Suprapubic skin (tissue), 4 donors: ENCODE results near the gene MUTYH. TPM values are rescaled to one million over a fixed set of nuclear protein-coding genes. Genes with fewer than 3 reads are reported as not detected.
"Not testable (repeated sequence)": the region's sequence is repeated elsewhere in the genome, so short reads cannot be mapped to it uniquely, and the experiment has no call there.

Source experiments
- DNase-seq, 2 donors: peaks; one replicate each; pipeline ENCODE4 v3.0.0-alpha.2; 2019; ENCODE audit warnings: low spot score in 2 of 2
- H3K27ac ChIP-seq: fragments of 200-600 bp; sonication (generic); one replicate; pipeline ENCODE4 v1.5.1; 2019
- H3K27me3 ChIP-seq: fragments of 200-600 bp; sonication (generic); one replicate; pipeline ENCODE4 v1.5.1; 2019
- H3K36me3 ChIP-seq: fragments of 200-600 bp; sonication (generic); one replicate; pipeline ENCODE4 v1.5.1; 2019
- H3K4me1 ChIP-seq: fragments of 200-600 bp; sonication (generic); one replicate; pipeline ENCODE4 v1.5.1; 2019
- H3K4me3 ChIP-seq: fragments of 200-600 bp; sonication (generic); one replicate; pipeline ENCODE4 v1.5.1; 2019; ENCODE audit warnings: mild to moderate bottlenecking
- H3K9me3 ChIP-seq: fragments of 200-600 bp; sonication (generic); one replicate; pipeline ENCODE4 v1.5.1; 2019
- EP300 ChIP-seq: sonication (generic); formaldehyde crosslinking; IDR thresholded peaks from one replicate; pipeline ENCODE4 v1.6.1; 2017; ENCODE audit warnings: antibody characterized with exemption
- POLR2A ChIP-seq, 2 donors: fragments of 450-650 bp; IDR thresholded peaks; one replicate each; pipeline ENCODE4 v1.6.1; 2017; ENCODE audit warnings: antibody characterized with exemption in 2 of 2, mild to moderate bottlenecking in 2 of 2, moderate library complexity in 2 of 2
- POLR2AphosphoS5 ChIP-seq, 3 donors: sonication (generic); formaldehyde crosslinking; IDR thresholded peaks; one replicate each; pipeline ENCODE4 v1.6.1; 2017; ENCODE audit warnings: antibody characterized with exemption in 3 of 3
- WGBS: methylation state at CpG from one replicate; pipeline ENCODE4 v1.1.5; 2018; 5-methylcytosine and 5-hydroxymethylcytosine counted together
- total RNA-seq, 4 donors: library from RNA; depleted of rRNA; stranded (reverse); fragments of >200 nt; gene quantifications; one replicate each; pipeline ENCODE4 v1.1.0, GENCODE V29; 2016
- TF ChIP-seq, protein P1 (sequence below), 2 donors: fragments of 200-600 bp in 1 of 2; fragments of 450-650 bp in 1 of 2; sonication (generic) in 1 of 2; IDR thresholded peaks; one replicate each; pipeline ENCODE4 v1.5.1; 2016 to 2019; ENCODE audit warnings: antibody characterized with exemption in 2 of 2, mild to moderate bottlenecking in 1 of 2, moderate library complexity in 1 of 2

MUTYH gene
- total RNA-seq, 4 donors from 2014 or later: 22.1 to 38.2 (median 30.7) TPM

DNA sequence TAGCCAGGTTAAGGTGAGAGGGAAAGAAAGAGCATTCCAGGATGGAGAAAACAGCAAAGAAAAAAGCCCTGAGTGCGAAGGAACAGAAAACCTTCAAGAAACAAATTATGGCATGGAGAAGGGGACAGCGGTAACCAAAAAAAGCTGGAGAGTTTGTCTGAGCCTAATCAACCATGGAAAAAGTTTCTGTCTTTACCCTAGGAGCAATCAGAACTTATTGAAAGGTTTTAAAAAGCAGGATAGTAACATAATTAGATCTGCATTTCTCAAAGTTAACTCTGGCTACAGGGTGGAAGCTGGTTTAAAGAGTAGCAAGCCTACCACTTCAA lies 39.6 kb downstream of the MUTYH start:
- no peak overlapping the region for H3K27ac ChIP-seq
- no peaks in the 10 kb centered on the region for H3K27me3 ChIP-seq
- DNase-seq: no peak
- peaks cover 15% of the 10 kb centered on the region for H3K4me1 ChIP-seq
- no peaks in the 10 kb centered on the region for H3K9me3 ChIP-seq
- no peak overlapping the region for H3K4me3 ChIP-seq
- TF ChIP-seq EP300 (no peak), POLR2A (IDR thresholded peaks at IDR 0.05) (no peak), POLR2AphosphoS5 (IDR thresholded peaks at IDR 0.05) (no peak)
- TF ChIP-seq, protein P1, sequence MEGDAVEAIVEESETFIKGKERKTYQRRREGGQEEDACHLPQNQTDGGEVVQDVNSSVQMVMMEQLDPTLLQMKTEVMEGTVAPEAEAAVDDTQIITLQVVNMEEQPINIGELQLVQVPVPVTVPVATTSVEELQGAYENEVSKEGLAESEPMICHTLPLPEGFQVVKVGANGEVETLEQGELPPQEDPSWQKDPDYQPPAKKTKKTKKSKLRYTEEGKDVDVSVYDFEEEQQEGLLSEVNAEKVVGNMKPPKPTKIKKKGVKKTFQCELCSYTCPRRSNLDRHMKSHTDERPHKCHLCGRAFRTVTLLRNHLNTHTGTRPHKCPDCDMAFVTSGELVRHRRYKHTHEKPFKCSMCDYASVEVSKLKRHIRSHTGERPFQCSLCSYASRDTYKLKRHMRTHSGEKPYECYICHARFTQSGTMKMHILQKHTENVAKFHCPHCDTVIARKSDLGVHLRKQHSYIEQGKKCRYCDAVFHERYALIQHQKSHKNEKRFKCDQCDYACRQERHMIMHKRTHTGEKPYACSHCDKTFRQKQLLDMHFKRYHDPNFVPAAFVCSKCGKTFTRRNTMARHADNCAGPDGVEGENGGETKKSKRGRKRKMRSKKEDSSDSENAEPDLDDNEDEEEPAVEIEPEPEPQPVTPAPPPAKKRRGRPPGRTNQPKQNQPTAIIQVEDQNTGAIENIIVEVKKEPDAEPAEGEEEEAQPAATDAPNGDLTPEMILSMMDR (IDR thresholded peaks at IDR 0.05): no peak
- 73% methylated on average over 2 of the region's 2 CpGs for WGBS
- H3K36me3 ChIP-seq: no peaks in the 10 kb centered on the region

DNA sequence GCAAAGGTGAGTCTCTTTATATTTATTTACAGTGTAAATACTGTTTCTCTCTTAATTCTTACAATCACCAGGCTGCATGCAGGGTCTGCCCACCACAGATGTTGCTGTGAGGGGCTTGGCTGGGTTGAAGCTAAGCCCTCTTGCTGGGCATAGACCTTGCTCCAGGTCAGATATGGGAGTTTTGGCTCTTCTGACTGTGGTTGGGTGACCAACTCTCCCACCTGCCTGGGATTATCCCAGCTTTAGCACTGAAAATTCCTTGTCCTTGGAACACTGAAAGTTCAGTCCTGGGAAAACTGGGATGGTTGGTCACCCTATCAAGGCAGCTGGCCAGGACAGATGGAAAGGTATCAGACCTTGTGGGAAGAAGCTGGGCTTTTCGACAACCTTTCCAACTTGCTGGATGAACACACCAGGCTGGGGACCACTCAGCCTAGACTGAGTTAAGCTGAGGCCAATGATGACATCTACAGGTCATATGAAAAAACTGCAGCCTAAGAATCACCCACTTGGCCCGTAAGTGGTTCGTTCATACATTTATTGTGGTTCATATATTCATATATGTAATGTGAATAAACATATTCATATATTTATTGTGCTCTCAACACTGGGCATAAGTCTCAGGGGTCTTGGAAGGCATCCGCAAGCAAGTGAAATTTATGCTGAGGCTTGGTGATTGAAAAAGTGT lies 40.1 kb downstream of the MUTYH start:
- no peaks in the 10 kb centered on the region for H3K9me3 ChIP-seq
- no peak for DNase-seq
- TF ChIP-seq POLR2AphosphoS5 (IDR thresholded peaks at IDR 0.05) (no peak), POLR2A (IDR thresholded peaks at IDR 0.05) (no peak), EP300 (no peak)
- TF ChIP-seq, protein P1 (IDR thresholded peaks at IDR 0.05): peak; percentile 40 to 65
- H3K27ac ChIP-seq: no peak overlapping the region
- no peak overlapping the region for H3K4me3 ChIP-seq
- H3K36me3 ChIP-seq: no peaks in the 10 kb centered on the region
- WGBS: 8% methylated on average over 4 of the region's 4 CpGs
- H3K27me3 ChIP-seq: no peaks in the 10 kb centered on the region
- peaks cover 15% of the 10 kb centered on the region for H3K4me1 ChIP-seq

DNA sequence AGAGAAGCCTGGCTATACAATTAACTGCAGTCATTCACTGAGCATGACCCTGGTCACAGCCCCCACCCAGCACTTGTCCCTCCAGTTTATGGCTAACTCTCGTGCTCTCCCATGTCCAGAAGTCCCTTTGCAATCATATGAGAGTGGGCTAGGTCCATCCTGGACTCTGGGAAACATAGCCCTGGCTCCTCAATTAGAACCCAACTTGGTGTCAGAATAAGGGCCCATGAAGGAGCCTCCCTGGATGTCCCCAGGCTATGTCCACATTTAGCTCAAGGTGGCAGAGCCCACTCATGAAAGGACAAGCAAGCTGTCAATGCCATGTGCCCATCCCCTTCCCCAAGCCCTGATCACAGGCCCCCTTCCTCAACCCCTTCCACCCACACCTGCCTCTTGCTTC lies 40.9 kb downstream of the MUTYH start:
- no peaks in the 10 kb centered on the region for H3K9me3 ChIP-seq
- TF ChIP-seq EP300 (no peak), POLR2A (IDR thresholded peaks at IDR 0.05) (no peak), POLR2AphosphoS5 (IDR thresholded peaks at IDR 0.05) (no peak)
- TF ChIP-seq, protein P1 (IDR thresholded peaks at IDR 0.05): no peak

DNA sequence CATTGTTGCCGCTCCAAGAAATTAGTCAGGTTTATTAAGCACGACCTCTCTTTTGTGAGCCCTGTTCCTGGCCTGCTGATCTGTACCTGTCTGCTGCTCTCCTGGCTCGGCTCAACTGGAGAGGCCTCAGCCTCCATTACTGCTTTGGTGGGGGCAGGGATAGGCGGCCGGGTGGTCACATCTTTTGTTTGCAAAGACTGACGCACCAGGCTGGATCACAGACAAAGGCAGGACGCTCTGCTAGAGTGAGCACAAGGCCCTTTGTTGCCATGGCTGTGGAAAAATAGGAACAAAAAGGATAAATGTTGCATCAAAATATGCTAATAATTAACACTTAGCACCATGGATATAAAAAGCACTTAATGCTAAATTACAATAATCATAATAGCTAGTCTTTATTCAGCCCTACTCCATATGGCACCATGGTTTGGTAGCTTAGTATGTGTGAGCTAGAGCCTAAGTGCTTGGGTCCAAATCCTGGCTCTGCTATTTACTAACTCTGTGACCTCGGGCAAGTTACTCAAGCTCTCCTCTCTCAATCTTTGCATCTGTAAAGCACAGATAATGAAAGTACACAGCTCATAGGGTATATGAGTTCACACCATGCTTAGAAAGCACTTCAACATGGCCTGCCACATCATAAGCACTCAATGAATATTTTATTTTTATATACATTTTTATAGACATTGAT lies 42.4 kb downstream of the MUTYH start:
- Histone ChIP-seq H3K36me3 (no peaks in the 10 kb centered on the region), H3K27me3 (no peaks in the 10 kb centered on the region), H3K27ac (no peak overlapping the region), H3K4me1 (peaks cover 1% of the 10 kb centered on the region), H3K4me3 (no peak overlapping the region), H3K9me3 (no peaks in the 10 kb centered on the region)
- TF ChIP-seq, protein P1 (IDR thresholded peaks at IDR 0.05): no peak
- TF ChIP-seq EP300 (no peak), POLR2AphosphoS5 (IDR thresholded peaks at IDR 0.05) (no peak)
- 81% methylated on average over 8 of the region's 8 CpGs for WGBS
- DNase-seq: no peak

More for the DNA sequence above, 40.9 kb downstream of the MUTYH start:
- Histone ChIP-seq H3K4me1 (peaks cover 9% of the 10 kb centered on the region), H3K4me3 (no peak overlapping the region), H3K27me3 (no peaks in the 10 kb centered on the region), H3K36me3 (no peaks in the 10 kb centered on the region), H3K27ac (no peak overlapping the region)
- DNase-seq: no peak
- 91% methylated on average over 1 of the region's 1 CpG for WGBS

DNA sequence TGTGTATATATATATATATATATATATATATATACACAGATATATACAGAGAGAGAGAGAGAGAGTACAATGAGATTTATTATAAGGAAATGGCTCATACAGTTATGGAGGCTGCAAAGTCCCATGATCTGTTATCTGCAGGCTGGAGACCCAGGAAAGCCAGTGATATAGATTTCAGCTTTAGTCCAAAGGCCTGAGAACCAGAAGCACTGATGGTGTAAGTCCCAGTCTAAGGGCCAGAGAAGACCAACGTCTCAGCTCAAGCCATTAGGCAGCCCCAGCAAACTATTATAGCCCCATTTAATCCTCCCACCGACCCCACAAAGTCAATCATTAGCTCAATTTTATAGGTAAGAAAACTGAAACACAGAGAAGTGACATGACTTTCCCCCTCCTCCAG lies 48.5 kb downstream of the MUTYH start:
- no peak for TF ChIP-seq EP300
- no peak for TF ChIP-seq POLR2A (IDR thresholded peaks at IDR 0.05)
- no peak for TF ChIP-seq POLR2AphosphoS5 (IDR thresholded peaks at IDR 0.05)
- TF ChIP-seq, protein P1 (IDR thresholded peaks at IDR 0.05): no peak
- Histone ChIP-seq H3K4me1 (no peaks in the 10 kb centered on the region), H3K27me3 (no peaks in the 10 kb centered on the region), H3K4me3 (no peak overlapping the region), H3K9me3 (no peaks in the 10 kb centered on the region), H3K27ac (no peak overlapping the region), H3K36me3 (no peaks in the 10 kb centered on the region)
- 80% methylated on average over 2 of the region's 2 CpGs for WGBS
- no peak for DNase-seq

DNA sequence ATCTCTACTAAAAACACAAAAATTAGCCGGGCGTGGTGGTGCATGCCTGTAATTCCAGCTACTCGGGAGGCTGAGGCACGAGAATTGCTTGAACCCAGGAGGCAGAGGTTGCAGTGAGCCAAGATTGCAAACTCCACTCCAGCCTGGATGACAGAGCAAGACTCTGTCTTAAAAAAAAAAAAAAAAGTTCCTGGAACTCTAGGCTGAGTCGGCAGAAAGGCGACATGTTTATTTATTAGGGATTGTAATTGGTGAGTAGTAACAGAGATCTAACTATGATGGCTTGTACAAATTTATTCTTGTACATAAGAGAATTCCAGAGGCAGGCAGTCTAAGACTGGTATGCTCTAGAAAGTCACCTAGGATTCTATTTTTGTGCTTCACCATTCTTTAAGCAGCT lies 49.2 kb downstream of the MUTYH start:
- 81% methylated on average over 6 of the region's 6 CpGs for WGBS
- H3K36me3 ChIP-seq, DNase-seq, H3K4me1 ChIP-seq, H3K9me3 ChIP-seq, H3K27me3 ChIP-seq, H3K4me3 ChIP-seq, H3K27ac ChIP-seq: not testable (repeated sequence)

DNA sequence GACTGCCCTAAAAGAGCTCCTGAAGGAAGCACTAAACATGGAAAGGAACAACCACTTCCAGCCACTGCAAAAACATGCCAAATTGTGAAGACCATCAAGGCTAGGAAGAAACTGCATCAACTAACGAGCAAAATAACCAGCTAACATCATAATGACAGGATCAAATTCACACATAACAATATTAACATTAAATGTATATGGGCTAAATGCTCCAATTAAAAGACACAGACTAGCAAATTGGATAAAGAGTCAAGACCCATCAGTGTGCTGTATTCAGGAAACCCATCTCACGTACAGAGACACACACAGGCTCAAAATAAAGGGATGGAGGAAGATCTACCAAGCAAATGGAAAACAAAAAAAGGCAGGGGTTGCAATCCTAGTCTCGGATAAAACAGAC lies 53.7 kb downstream of the MUTYH start:
- H3K36me3 ChIP-seq, H3K4me1 ChIP-seq, H3K4me3 ChIP-seq, DNase-seq, H3K27ac ChIP-seq, H3K27me3 ChIP-seq, H3K9me3 ChIP-seq: not testable (repeated sequence)
- WGBS: 75% methylated on average over 3 of the region's 3 CpGs

DNA sequence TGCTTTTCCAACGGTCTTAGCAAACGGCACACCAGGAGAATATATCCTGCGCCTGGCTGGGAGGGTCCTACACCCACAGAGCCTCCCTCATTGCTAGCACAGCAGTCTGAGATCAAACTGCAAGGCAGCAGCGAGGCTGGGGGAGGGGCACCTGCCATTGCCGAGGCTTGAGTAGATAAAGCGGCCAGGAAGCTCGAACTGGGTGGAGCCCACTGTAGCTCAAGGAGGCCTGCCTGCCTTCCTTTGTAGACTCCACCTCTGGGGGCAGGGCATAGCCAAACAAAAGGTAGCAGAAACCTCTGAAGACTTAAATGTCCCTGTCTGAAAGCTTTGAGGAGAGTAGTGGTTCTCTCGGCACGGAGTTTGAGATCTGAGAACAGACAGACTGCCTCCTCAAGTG lies 55.4 kb downstream of the MUTYH start:
- H3K36me3 ChIP-seq, H3K4me3 ChIP-seq, H3K4me1 ChIP-seq, H3K27me3 ChIP-seq, H3K9me3 ChIP-seq, DNase-seq, H3K27ac ChIP-seq: not testable (repeated sequence)
- 91% methylated on average over 9 of the region's 9 CpGs for WGBS
